Activated CD8-positive, alpha-beta T cell treated with anti-CD3 and anti-CD28 coated beads for 36 hours (primary cell): ENCODE measurements around the gene RAPGEF2. TPM values are rescaled to one million over a fixed set of nuclear protein-coding genes. Genes with fewer than 3 reads are reported as not detected.

Source experiments
- ATAC-seq: fragments of 200-7000 bp; cut with Tn5 transposase; one replicate; pipeline ENCODE4 v1.10.0; 2021; ENCODE audit warnings: mild to moderate bottlenecking, moderate library complexity
- CTCF ChIA-PET: fragments of 350-600 bp; sonication (Branson Sonifier 250); formaldehyde crosslinking; loops from one replicate; lab custom pipeline; 2021; ENCODE audit warnings: antibody characterized with exemption; lab: Charles Lee
- POLR2A ChIA-PET: fragments of 350-600 bp; sonication (Branson Sonifier 250); formaldehyde crosslinking; loops from one replicate; lab custom pipeline; 2021; ENCODE audit warnings: antibody characterized with exemption; lab: Charles Lee
- DNase-seq: peaks from one replicate; pipeline ENCODE4 v3.0.0-alpha.2; 2020
- H3K27ac Mint-ChIP-seq: one replicate; pipeline ENCODE4 v1.8.0; 2021; ENCODE audit warnings: mild to moderate bottlenecking, mixed read lengths
- H3K27me3 Mint-ChIP-seq: one replicate; pipeline ENCODE4 v1.8.0; 2021; ENCODE audit warnings: mixed read lengths
- H3K36me3 Mint-ChIP-seq: one replicate; pipeline ENCODE4 v1.8.0; 2021; ENCODE audit warnings: low read depth, mixed read lengths
- H3K4me1 Mint-ChIP-seq: one replicate; pipeline ENCODE4 v1.8.0; 2021; ENCODE audit warnings: low read depth, mixed read lengths
- H3K4me3 Mint-ChIP-seq: one replicate; pipeline ENCODE4 v1.8.0; 2021; ENCODE audit warnings: mild to moderate bottlenecking, moderate library complexity, mixed read lengths
- H3K9me3 Mint-ChIP-seq: one replicate; pipeline ENCODE4 v1.8.0; 2021; ENCODE audit warnings: mixed read lengths
- CTCF ChIP-seq: fragments of 200-600 bp; IDR thresholded peaks from one replicate; pipeline ENCODE4 v1.8.0; 2022; ENCODE audit warnings: antibody characterized with exemption, mild to moderate bottlenecking
- intact Hi-C: fragments of 100-400 bp; cut with micrococcal nuclease; formaldehyde crosslinking; loops from one replicate; pipeline ENCODE4 v1.10.0; 2022
- total RNA-seq, 2 experiments: library from RNA; stranded (reverse); gene quantifications; one replicate each; pipeline ENCODE4 v1.2.3, GENCODE V29; 2021

The RAPGEF2 gene
- total RNA-seq, 2 experiments from 2014 or later = 13.7 to 14.8 TPM

GRCh38 chr4:159162576-159162975, 59.7 kb downstream of the RAPGEF2 start:
- ChIA-PET POLR2A (no interaction called here), CTCF (interaction anchor here (1.0 kb wide), 1 partner anchor 69 kb away, joined by 3 read pairs; no protein-coding TSS in a partner anchor)
- no peaks in the 10 kb centered on the region for H3K9me3 Mint-ChIP-seq
- H3K4me3 Mint-ChIP-seq = no peak overlapping the region
- ATAC-seq (no peak), DNase-seq (no peak)
- intact Hi-C loops = no loop called here
- H3K4me1 Mint-ChIP-seq = peaks cover 17% of the 10 kb centered on the region
- H3K27me3 Mint-ChIP-seq = no peaks in the 10 kb centered on the region
- peaks cover 1% of the 10 kb centered on the region for H3K36me3 Mint-ChIP-seq
- H3K27ac Mint-ChIP-seq = no peak overlapping the region
- no peak for TF ChIP-seq CTCF

GRCh38 chr4:159163521-159163920, 60.6 kb downstream of the RAPGEF2 start:
- peaks cover 15% of the 10 kb centered on the region for H3K4me1 Mint-ChIP-seq
- H3K36me3 Mint-ChIP-seq = peaks cover 1% of the 10 kb centered on the region
- no peaks in the 10 kb centered on the region for H3K9me3 Mint-ChIP-seq
- no peak for TF ChIP-seq CTCF
- intact Hi-C loops = no loop called here
- DNase-seq (no peak), ATAC-seq (no peak)
- no peaks in the 10 kb centered on the region for H3K27me3 Mint-ChIP-seq
- CTCF ChIA-PET = interaction anchor here (1.0 kb wide), 1 partner anchor 70 kb away, joined by 3 read pairs; no protein-coding TSS in a partner anchor
- no peak overlapping the region for H3K27ac Mint-ChIP-seq
- POLR2A ChIA-PET = no interaction called here
- H3K4me3 Mint-ChIP-seq = no peak overlapping the region

GRCh38 chr4:159169404-159170302, 66.8 kb downstream of the RAPGEF2 start:
- H3K4me1 Mint-ChIP-seq = peaks cover 46% of the 10 kb centered on the region
- peaks cover 1% of the 10 kb centered on the region for H3K36me3 Mint-ChIP-seq
- intact Hi-C loops = loop anchor here (10.0 kb wide), 1 partner anchor 445 kb away; the partner anchor contains the start of gene PPID
- POLR2A ChIA-PET = no interaction called here
- DNase-seq (no peak), ATAC-seq (no peak)
- H3K27me3 Mint-ChIP-seq = no peaks in the 10 kb centered on the region
- no peak for TF ChIP-seq CTCF
- CTCF ChIA-PET = no interaction called here
- H3K27ac Mint-ChIP-seq = no peak overlapping the region
- H3K4me3 Mint-ChIP-seq = no peak overlapping the region
- no peaks in the 10 kb centered on the region for H3K9me3 Mint-ChIP-seq

- CTCF ChIA-PET = interaction anchor here (2.9 kb wide), 1 partner anchor 315 kb away, joined by 10 read pairs; no protein-coding TSS in a partner anchor
- DNase-seq = peak; percentile 15
These were observed 68.4 kb downstream of the RAPGEF2 start for GRCh38 chr4:159171287-159171686.

More at GRCh38 chr4:159171287-159171686, 68.4 kb downstream of the RAPGEF2 start:
- ATAC-seq = peak; percentile 59
- no peak for TF ChIP-seq CTCF
- POLR2A ChIA-PET = interaction anchor here (0.6 kb wide), 1 partner anchor 313 kb away, joined by 3 read pairs; no protein-coding TSS in a partner anchor
- intact Hi-C loops = loop anchor here (10.0 kb wide), 1 partner anchor 446 kb away; the partner anchor contains the start of gene PPID
- Mint-ChIP-seq H3K4me3 (no peak overlapping the region), H3K27ac (no peak overlapping the region), H3K4me1 (peaks cover 58% of the 10 kb centered on the region), H3K27me3 (no peaks in the 10 kb centered on the region), H3K9me3 (no peaks in the 10 kb centered on the region), H3K36me3 (no peaks in the 10 kb centered on the region)
